ENCODE results near the gene MMD2.
A peak's percentile ranks its signal among the peaks of the same experiment; 100 is the strongest.
"Not testable (repeated sequence)": the region's sequence is repeated elsewhere in the genome, so short reads cannot be mapped to it uniquely, and the experiment has no call there.

Gene MMD2

GRCh38 chr7:4998910-4999309 is 39.9 kb upstream of the MMD2 start:
- Mint-ChIP-seq H3K4me1 (no peaks in the 10 kb centered on the region), H3K27me3 (ENCODE audit: low read depth) (no peaks in the 10 kb centered on the region), H3K9me3 (no peaks in the 10 kb centered on the region), H3K4me3 (no peak overlapping the region), H3K36me3 (ENCODE audit: low read depth) (peaks cover 57% of the 10 kb centered on the region), H3K27ac (no peak overlapping the region)
- TF ChIP-seq CTCF (IDR thresholded peaks at IDR 0.05; ENCODE audit: unreplicated experiment in 3 of 3), result no peak

- H3K36me3 Mint-ChIP-seq (ENCODE audit: low read depth), result peaks cover 58% of the 10 kb centered on the region
- no peaks in the 10 kb centered on the region for H3K4me1 Mint-ChIP-seq
- H3K27me3 Mint-ChIP-seq (ENCODE audit: low read depth), result no peaks in the 10 kb centered on the region
- no peaks in the 10 kb centered on the region for H3K9me3 Mint-ChIP-seq
- no peak overlapping the region for H3K27ac Mint-ChIP-seq
- no peak for TF ChIP-seq CTCF (IDR thresholded peaks at IDR 0.05; ENCODE audit: unreplicated experiment in 3 of 3)
- H3K4me3 Mint-ChIP-seq, result no peak overlapping the region
Measured at GRCh38 chr7:4998244-4998643, 39.3 kb upstream of the MMD2 start.

- Mint-ChIP-seq H3K36me3 (ENCODE audit: low read depth) (peaks cover 57% of the 10 kb centered on the region), H3K27ac (no peak overlapping the region), H3K4me3 (no peak overlapping the region), H3K27me3 (ENCODE audit: low read depth) (no peaks in the 10 kb centered on the region), H3K4me1 (no peaks in the 10 kb centered on the region), H3K9me3 (no peaks in the 10 kb centered on the region)
- TF ChIP-seq CTCF (IDR thresholded peaks at IDR 0.05; ENCODE audit: unreplicated experiment in 3 of 3), result no peak
Measured at GRCh38 chr7:4996696-4997222, 37.8 kb upstream of the MMD2 start.

- H3K4me1 Mint-ChIP-seq, result no peaks in the 10 kb centered on the region
- no peaks in the 10 kb centered on the region for H3K27me3 Mint-ChIP-seq (ENCODE audit: low read depth)
- no peak overlapping the region for H3K27ac Mint-ChIP-seq
- no peak overlapping the region for H3K4me3 Mint-ChIP-seq
- peaks cover 61% of the 10 kb centered on the region for H3K36me3 Mint-ChIP-seq (ENCODE audit: low read depth)
- no peaks in the 10 kb centered on the region for H3K9me3 Mint-ChIP-seq
- no peak for TF ChIP-seq CTCF (IDR thresholded peaks at IDR 0.05; ENCODE audit: unreplicated experiment in 3 of 3)
Measured at GRCh38 chr7:4995429-4995969, 36.5 kb upstream of the MMD2 start.

- Mint-ChIP-seq H3K9me3 (no peaks in the 10 kb centered on the region), H3K36me3 (ENCODE audit: low read depth) (peaks cover 62% of the 10 kb centered on the region), H3K27me3 (ENCODE audit: low read depth) (no peaks in the 10 kb centered on the region), H3K4me3 (no peak overlapping the region), H3K4me1 (no peaks in the 10 kb centered on the region), H3K27ac (no peak overlapping the region)
- no peak for TF ChIP-seq CTCF (IDR thresholded peaks at IDR 0.05; ENCODE audit: unreplicated experiment in 3 of 3)
Measured at GRCh38 chr7:4993471-4993870, 34.5 kb upstream of the MMD2 start.

- not testable (repeated sequence) for H3K27me3 Mint-ChIP-seq (ENCODE audit: low read depth); H3K27ac Mint-ChIP-seq; H3K4me3 Mint-ChIP-seq; H3K4me1 Mint-ChIP-seq; H3K9me3 Mint-ChIP-seq
- peaks cover 81% of the 10 kb centered on the region for H3K36me3 Mint-ChIP-seq (ENCODE audit: low read depth)
Measured at GRCh38 chr7:4982741-4983140, 23.8 kb upstream of the MMD2 start.

GRCh38 chr7:4981295-4981890 is 22.4 kb upstream of the MMD2 start:
- not testable (repeated sequence) for H3K9me3 Mint-ChIP-seq; H3K27me3 Mint-ChIP-seq (ENCODE audit: low read depth)

GRCh38 chr7:4975626-4976025 is 16.6 kb upstream of the MMD2 start:
- H3K4me1 Mint-ChIP-seq, result peaks cover 11% of the 10 kb centered on the region

More at GRCh38 chr7:4981295-4981890, 22.4 kb upstream of the MMD2 start:
- H3K4me1 Mint-ChIP-seq, H3K4me3 Mint-ChIP-seq, H3K27ac Mint-ChIP-seq: not testable (repeated sequence)
- peaks cover 75% of the 10 kb centered on the region for H3K36me3 Mint-ChIP-seq (ENCODE audit: low read depth)

More at GRCh38 chr7:4975626-4976025, 16.6 kb upstream of the MMD2 start:
- not testable (repeated sequence) for H3K27me3 Mint-ChIP-seq (ENCODE audit: low read depth); H3K9me3 Mint-ChIP-seq
- peak overlapping the region; percentile 72 to 81 (median 79) for H3K4me3 Mint-ChIP-seq
- peak overlapping the region in 1 of 3 experiments; percentile 29 for H3K27ac Mint-ChIP-seq
- H3K36me3 Mint-ChIP-seq (ENCODE audit: low read depth), result peaks cover 37% of the 10 kb centered on the region

Measured in nephron (organoid).